ENCODE results near the gene LONRF3.

Gene LONRF3

DNA sequence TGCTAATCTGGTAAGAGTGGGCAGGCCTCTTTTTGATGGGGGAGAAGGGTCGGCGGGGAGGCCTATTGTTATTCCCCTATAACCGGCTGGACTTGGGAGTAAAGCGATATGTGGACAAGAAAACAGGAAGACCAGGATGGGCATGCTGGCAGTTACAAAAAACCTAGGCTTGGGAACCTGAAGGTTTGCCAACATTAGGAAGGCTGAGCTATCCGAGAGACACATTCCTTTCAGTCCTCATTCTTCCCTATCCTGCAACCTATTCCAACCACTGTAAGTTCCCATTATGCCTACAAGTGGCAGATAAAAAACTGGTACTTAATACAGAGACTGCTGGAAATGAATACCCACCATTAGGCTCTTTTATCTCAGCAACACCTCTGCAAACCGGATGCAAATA lies 66.0 kb downstream of the LONRF3 start:
- DNase-seq, result no peak

- DNase-seq, result no peak
Observed at GRCh38 chrX:119041175-119041574, 66.8 kb downstream of the LONRF3 start.

DNA sequence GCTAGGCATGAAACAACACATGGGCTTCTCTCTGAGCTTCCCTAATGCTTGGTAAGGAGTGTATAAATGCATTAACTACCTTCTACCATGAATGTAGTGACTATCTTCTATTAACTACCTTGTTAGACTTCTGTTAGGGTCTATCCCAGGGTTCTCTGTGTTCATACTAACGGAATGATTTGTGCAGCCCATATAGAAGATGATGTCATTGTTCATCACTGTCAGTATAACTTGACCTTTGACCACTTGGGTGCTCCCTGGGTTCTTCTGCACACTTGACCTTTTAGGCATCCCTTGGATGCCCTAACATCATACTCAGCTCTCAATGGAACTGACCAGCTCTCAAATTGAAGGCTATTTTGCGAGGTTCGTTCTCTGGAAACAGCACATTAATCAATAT lies 67.6 kb downstream of the LONRF3 start:
- no peak for DNase-seq

DNA sequence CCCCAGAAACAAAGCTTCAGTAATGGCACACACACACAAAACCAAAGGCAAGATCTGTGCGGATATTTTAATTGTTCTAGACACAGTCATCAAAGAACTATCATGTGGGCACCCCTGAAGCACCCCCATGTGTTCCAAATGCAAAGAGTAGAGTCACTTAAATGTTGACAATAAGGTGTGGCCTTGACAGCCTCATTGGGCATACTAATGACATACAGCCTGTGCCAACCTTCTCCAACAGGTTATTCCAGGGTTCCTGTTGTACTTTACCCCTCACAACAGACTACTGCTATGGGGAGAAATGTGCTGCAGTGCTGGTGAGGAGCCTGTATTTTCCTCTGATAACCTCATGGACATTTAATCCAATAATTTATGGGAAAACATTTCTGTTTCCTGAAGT lies 68.6 kb downstream of the LONRF3 start:
- no peak for DNase-seq

DNA sequence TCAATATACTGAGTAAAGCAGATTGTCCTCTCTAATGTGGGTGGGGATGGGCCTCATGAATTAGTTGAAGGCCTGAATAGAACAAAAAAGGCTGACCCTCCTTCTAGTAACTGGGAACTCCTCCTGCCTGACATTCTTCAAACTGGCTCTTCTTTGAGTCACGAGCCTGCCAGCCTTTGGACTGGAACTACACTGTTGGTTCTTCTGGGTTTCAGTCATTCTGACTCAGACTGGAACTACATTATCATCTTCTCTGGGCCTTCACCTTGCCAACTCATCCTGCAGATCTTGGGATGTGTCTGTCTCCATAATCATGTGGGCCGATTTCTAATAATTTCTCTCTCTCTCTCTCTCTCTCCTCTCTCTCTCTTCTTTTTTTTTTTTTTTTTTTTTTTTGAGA lies 71.5 kb downstream of the LONRF3 start:
- no peak for DNase-seq

DNA sequence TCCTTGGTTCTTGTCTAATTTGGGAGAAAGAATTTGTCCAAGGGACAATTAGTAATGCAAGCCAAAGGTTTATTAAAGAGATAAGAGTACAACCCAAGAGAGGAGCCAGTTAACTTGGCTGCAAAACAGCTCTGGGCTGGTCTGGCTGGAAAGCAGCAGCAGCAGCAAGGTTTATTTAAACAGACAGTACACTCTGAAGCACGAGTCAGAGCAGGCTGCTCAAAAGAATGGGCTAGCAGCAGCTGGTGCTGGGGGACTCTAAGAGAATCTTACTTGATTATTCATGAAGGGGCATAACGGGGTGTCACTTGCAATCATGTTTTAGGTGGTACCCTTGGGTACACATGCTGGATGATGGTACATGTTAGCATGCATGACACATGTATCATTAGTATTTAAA lies 81.3 kb downstream of the LONRF3 start:
- DNase-seq, result no peak

DNA sequence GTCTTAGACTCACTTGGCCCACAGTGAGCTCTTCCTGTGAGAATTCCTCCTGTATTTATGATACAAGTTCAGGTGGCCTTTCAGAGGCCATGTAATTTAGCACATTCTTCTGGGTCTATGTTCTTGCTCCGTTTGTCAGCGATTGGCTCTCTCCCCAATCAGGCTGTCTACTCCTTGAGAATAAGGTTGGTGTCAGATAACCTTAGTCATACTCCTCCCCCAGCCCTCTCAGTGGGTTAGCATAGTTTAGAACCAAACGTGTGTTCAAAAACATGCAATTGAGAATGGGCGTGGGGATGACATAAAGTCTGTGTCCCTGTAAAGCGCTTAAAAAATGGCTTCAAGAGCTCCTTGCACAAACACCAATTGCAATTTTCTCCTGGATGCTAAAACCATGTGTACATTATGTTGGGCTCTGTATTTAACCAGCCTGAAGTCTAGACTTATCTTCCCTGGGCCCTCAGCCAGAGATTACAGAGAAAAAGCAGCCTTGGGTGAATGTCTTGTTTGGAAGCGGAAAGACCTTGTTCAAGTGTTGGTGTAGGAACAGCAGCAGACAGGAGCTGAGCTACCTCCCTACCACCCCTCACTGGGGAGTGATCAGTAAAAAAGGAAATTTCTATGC lies 88.4 kb downstream of the LONRF3 start:
- no peak for DNase-seq

GRCh38 chrX:119063428-119063827 lies 89.0 kb downstream of the LONRF3 start:
- no peak for DNase-seq

GRCh38 chrX:119067023-119067739 lies 92.8 kb downstream of the LONRF3 start:
- DNase-seq, result peak; percentile 60
